Measurements from ENCODE around the gene NT5C.

Gene NT5C

DNA sequence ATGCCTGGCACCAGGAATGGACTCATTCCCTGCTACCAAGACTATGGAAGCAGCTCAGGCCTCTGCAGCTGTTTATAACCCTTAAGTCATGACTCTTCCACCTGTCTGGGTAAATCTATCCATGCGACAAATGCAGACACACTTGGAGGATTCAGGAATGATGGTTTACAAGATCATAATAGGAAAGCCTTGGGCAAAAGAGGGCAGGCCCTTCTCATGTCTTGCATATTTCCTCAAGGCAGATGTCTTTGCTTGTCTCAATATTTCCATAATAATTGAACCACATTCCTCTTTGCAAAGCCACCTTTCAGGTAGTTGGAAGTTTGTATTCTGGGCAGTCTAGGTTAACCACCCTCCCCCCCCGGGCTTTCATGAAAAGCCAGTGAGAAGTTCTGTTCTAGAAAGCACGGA lies 23.7 kb upstream of the NT5C start:
- no peak overlapping the region for H3K18ac ChIP-seq (ENCODE audit: low read length)
- no peak overlapping the region for H3K4ac ChIP-seq (ENCODE audit: low read length)
- no peak overlapping the region for H2BK120ac ChIP-seq (ENCODE audit: low read depth, low read length)
- peaks cover 3 to 9% of the 10 kb centered on the region in 2 donors for H3K4me1 ChIP-seq (ENCODE audit: control insufficient read depth in 2 of 2, insufficient read depth in 1 of 2, low read depth in 1 of 2, low read length in 2 of 2)
- peaks cover 0 to 36% of the 10 kb centered on the region in 2 donors for H3K36me3 ChIP-seq (replicated peaks in 1 of 2; ENCODE audit: control insufficient read depth in 2 of 2, insufficient read depth in 2 of 2, low read length in 2 of 2)
- no CpG with 5 or more reads among the region's 3 CpGs for WGBS, 2 donors (ENCODE audit: extremely low coverage in 2 of 2, insufficient read length in 2 of 2, insufficient replicate concordance in 1 of 2)
- H3K23ac ChIP-seq (ENCODE audit: low read depth, low read length, poor library complexity): no peak overlapping the region
- H3K4me2 ChIP-seq (ENCODE audit: insufficient read depth, low read length, poor library complexity, severe bottlenecking): no peak overlapping the region
- H2AK5ac ChIP-seq (ENCODE audit: low read depth, low read length): no peak overlapping the region
- no peak overlapping the region for H3K27ac ChIP-seq (replicated peaks; ENCODE audit: low read length)
- H3K14ac ChIP-seq (ENCODE audit: low read length): no peak overlapping the region
- H3K27me3 ChIP-seq (ENCODE audit: control insufficient read depth in 3 of 3, insufficient read depth in 3 of 3, low read depth in 1 of 3, low read length in 3 of 3): no peaks in the 10 kb centered on the region
- H3K4me3 ChIP-seq (ENCODE audit: low read length in 2 of 2): no peak overlapping the region
- no peak overlapping the region for H2BK15ac ChIP-seq (ENCODE audit: low read length)
- H3K9me3 ChIP-seq (replicated peaks in 1 of 2; ENCODE audit: control insufficient read depth in 2 of 2, insufficient read depth in 1 of 2, low read depth in 1 of 2, low read length in 2 of 2): no peaks in the 10 kb centered on the region
- no peak for DNase-seq (ENCODE audit: low spot score)
- H2AFZ ChIP-seq (ENCODE audit: low read length): peak overlapping the region; percentile 3
- H2BK12ac ChIP-seq (ENCODE audit: low read length): no peak overlapping the region
- H4K91ac ChIP-seq (ENCODE audit: low read depth, low read length, poor library complexity): no peak overlapping the region
- H4K8ac ChIP-seq (ENCODE audit: low read depth, low read length): no peak overlapping the region
- H3K79me1 ChIP-seq (ENCODE audit: low read depth, low read length): peaks cover 6% of the 10 kb centered on the region
- no peak overlapping the region for H2BK5ac ChIP-seq (ENCODE audit: low read length)
- H3K9ac ChIP-seq (ENCODE audit: low read depth, low read length, poor library complexity): no peak overlapping the region

DNA sequence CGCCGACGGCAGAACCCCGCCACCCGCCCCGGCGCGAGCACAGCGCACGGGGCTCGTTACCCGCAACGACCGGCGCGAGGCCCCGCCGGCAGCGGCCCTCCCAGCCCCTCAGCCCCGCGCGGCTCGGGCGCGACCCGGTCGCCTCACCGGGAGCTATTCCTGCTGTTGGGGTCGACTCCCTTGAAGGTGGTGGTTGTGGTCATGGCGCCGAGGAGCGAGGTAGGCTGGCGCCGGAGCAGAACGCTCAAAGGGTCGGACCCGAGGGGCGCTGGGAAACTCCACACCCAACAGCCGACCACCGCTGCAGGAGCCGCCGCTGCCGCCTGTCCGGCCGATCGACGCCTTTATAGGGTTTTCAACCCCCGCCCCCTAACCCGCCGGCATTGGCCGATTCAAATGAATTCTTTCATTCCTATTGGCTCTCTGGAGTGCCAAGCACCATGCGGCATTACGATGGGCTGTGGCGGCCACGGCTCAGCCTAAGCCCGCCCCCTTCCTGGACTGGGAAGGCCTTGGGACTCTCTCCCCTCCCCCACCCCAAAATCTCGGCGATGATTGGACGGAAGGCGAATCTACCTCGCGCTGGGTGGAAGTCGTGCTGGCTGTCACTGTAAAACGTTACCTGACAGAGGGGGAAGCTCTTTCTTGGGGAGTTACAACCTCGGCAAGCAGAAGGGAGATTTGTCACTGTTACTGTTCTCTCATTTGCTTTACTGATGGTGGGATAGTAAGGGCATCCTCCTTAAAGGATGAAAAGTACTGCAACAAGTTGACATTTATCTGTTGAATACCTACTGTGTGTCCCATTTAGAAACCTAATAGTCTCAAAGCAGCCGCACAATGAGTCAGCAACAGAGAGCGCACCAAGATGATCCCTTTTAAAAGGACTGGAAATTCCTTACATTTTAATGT lies 22.9 kb upstream of the NT5C start, which contains the start of gene JPT1:
Gene JPT1 (minus strand): TSS at position 318 of the 912 bp plus-strand sequence. CDS start 115 bp downstream, at position 203.
- Histone ChIP-seq H4K8ac (ENCODE audit: low read depth, low read length) (no peak within 1 kb of the TSS), H3K18ac (ENCODE audit: low read length) (peak within 1 kb of the TSS; percentile 98), H2BK5ac (ENCODE audit: low read length) (peak within 1 kb of the TSS; percentile 93), H3K9me3 (replicated peaks in 1 of 2; ENCODE audit: control insufficient read depth in 2 of 2, insufficient read depth in 1 of 2, low read depth in 1 of 2, low read length in 2 of 2) (no peaks in the 10 kb centered on the region), H3K4me1 (ENCODE audit: control insufficient read depth in 2 of 2, insufficient read depth in 1 of 2, low read depth in 1 of 2, low read length in 2 of 2) (peaks cover 3 to 9% of the 10 kb centered on the region in 2 donors), H3K9ac (ENCODE audit: low read depth, low read length, poor library complexity) (peak within 1 kb of the TSS; percentile 95), H3K27me3 (ENCODE audit: control insufficient read depth in 3 of 3, insufficient read depth in 3 of 3, low read depth in 1 of 3, low read length in 3 of 3) (no peaks in the 10 kb centered on the region), H3K79me1 (ENCODE audit: low read depth, low read length) (peaks cover 6% of the 10 kb centered on the region), H4K91ac (ENCODE audit: low read depth, low read length, poor library complexity) (no peak within 1 kb of the TSS), H2AK5ac (ENCODE audit: low read depth, low read length) (peak within 1 kb of the TSS; percentile 100), H3K14ac (ENCODE audit: low read length) (peak within 1 kb of the TSS; percentile 99), H3K36me3 (replicated peaks in 1 of 2; ENCODE audit: control insufficient read depth in 2 of 2, insufficient read depth in 2 of 2, low read length in 2 of 2) (peaks cover 0 to 36% of the 10 kb centered on the region in 2 donors), H2BK15ac (ENCODE audit: low read length) (no peak within 1 kb of the TSS), H2BK12ac (ENCODE audit: low read length) (peak within 1 kb of the TSS; percentile 58), H3K23ac (ENCODE audit: low read depth, low read length, poor library complexity) (peak within 1 kb of the TSS; percentile 100), H3K27ac (replicated peaks; ENCODE audit: low read length) (peak within 1 kb of the TSS; percentile 67), H2AFZ (ENCODE audit: low read length) (peak within 1 kb of the TSS; percentile 48), H3K4me3 (ENCODE audit: low read length in 2 of 2) (peak within 1 kb of the TSS; percentile 90 to 92), H2BK120ac (ENCODE audit: low read depth, low read length) (no peak within 1 kb of the TSS), H3K4me2 (ENCODE audit: insufficient read depth, low read length, poor library complexity, severe bottlenecking) (peak within 1 kb of the TSS; percentile 63), H3K4ac (ENCODE audit: low read length) (peak within 1 kb of the TSS; percentile 38)
- WGBS, 2 donors (ENCODE audit: extremely low coverage in 2 of 2, insufficient read length in 2 of 2, insufficient replicate concordance in 1 of 2): no CpG with 5 or more reads among the region's 67 CpGs
- DNase-seq (ENCODE audit: low spot score): peak; percentile 98

DNA sequence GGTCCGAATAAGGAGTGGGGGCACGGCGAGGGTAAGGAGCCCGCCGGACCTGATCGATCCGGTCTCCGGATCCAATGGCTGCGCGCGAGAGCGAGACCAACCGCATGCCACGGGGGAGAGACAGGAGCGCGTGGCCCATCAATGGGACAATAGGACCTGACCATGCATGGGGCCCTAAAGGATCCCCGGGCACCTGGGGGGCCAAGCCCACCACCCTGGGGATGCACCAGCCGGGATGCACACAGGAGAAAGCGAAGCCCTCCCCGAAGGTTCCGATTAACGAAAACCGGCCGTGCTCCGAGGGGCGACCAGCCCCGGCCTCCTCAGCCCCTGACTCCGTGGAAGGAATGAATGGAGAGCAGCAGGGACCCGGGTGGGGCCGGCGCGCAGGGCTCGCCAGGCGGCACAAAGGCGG lies 22.2 kb upstream of the NT5C start:
- Histone ChIP-seq H3K27ac (replicated peaks; ENCODE audit: low read length) (peak overlapping the region; percentile 67), H3K4ac (ENCODE audit: low read length) (peak overlapping the region; percentile 38), H4K91ac (ENCODE audit: low read depth, low read length, poor library complexity) (no peak overlapping the region), H3K79me1 (ENCODE audit: low read depth, low read length) (peaks cover 6% of the 10 kb centered on the region), H3K36me3 (replicated peaks in 1 of 2; ENCODE audit: control insufficient read depth in 2 of 2, insufficient read depth in 2 of 2, low read length in 2 of 2) (peaks cover 0 to 34% of the 10 kb centered on the region in 2 donors), H3K4me3 (ENCODE audit: low read length in 2 of 2) (peak overlapping the region; percentile 90 to 92), H2BK5ac (ENCODE audit: low read length) (peak overlapping the region; percentile 93), H2BK12ac (ENCODE audit: low read length) (peak overlapping the region; percentile 58), H3K4me1 (ENCODE audit: control insufficient read depth in 2 of 2, insufficient read depth in 1 of 2, low read depth in 1 of 2, low read length in 2 of 2) (peaks cover 3 to 9% of the 10 kb centered on the region in 2 donors), H3K9ac (ENCODE audit: low read depth, low read length, poor library complexity) (peak overlapping the region; percentile 95), H2AFZ (ENCODE audit: low read length) (peak overlapping the region; percentile 48), H2BK15ac (ENCODE audit: low read length) (no peak overlapping the region), H2BK120ac (ENCODE audit: low read depth, low read length) (no peak overlapping the region), H3K23ac (ENCODE audit: low read depth, low read length, poor library complexity) (peak overlapping the region; percentile 100), H3K27me3 (ENCODE audit: control insufficient read depth in 3 of 3, insufficient read depth in 3 of 3, low read depth in 1 of 3, low read length in 3 of 3) (no peaks in the 10 kb centered on the region), H4K8ac (ENCODE audit: low read depth, low read length) (no peak overlapping the region), H3K18ac (ENCODE audit: low read length) (peak overlapping the region; percentile 98), H3K4me2 (ENCODE audit: insufficient read depth, low read length, poor library complexity, severe bottlenecking) (peak overlapping the region; percentile 39), H3K14ac (ENCODE audit: low read length) (peak overlapping the region; percentile 99), H2AK5ac (ENCODE audit: low read depth, low read length) (peak overlapping the region; percentile 100), H3K9me3 (replicated peaks in 1 of 2; ENCODE audit: control insufficient read depth in 2 of 2, insufficient read depth in 1 of 2, low read depth in 1 of 2, low read length in 2 of 2) (no peaks in the 10 kb centered on the region)
- DNase-seq (ENCODE audit: low spot score): no peak
- WGBS, 2 donors (ENCODE audit: extremely low coverage in 2 of 2, insufficient read length in 2 of 2, insufficient replicate concordance in 1 of 2): no CpG with 5 or more reads among the region's 35 CpGs

All from neuronal stem cell (in vitro differentiated cells).